Cardiac septum (tissue), 1 donor: ENCODE results near the gene RAVER2. TPM values are rescaled to one million over a fixed set of nuclear protein-coding genes. Genes with fewer than 3 reads are reported as not detected.

Experiments used
- total RNA-seq: library from RNA; stranded (reverse); fragmentation: NEBNext Ultra II Directional; extraction: Animal tissue kit (Norgen Biotek cat#: 25700); gene quantifications from one replicate; pipeline ENCODE4 v1.2.1, GENCODE V29; 2021
- donor health status: DM: no; HTN: no; CAD: no.

The RAVER2 gene
- total RNA-seq, 1 donor from 2014 or later = 12.2 TPM

Other genes with a start within 250 kb of the RAVER2 start
- gene JAK1, start 221.5 kb downstream of the RAVER2 start, total RNA-seq = 76.4 TPM